ENCODE data around the gene BEND6.

- TF ChIP-seq GATA2 (IDR thresholded peaks at IDR 0.05; ENCODE audit: low read depth, low read length) (no peak), GATA3 (IDR thresholded peaks at IDR 0.05; ENCODE audit: low read depth, low read length) (no peak)
These were observed 21.3 kb upstream of the BEND6 start for GRCh38 chr6:56933650-56934049.
